HT-29 (cell line): ENCODE measurements around the gene LRRC71. TPM values are rescaled to one million over a fixed set of nuclear protein-coding genes. Genes with fewer than 3 reads are reported as not detected.

Source experiments
- small RNA-seq: library from RNA; depleted of rRNA; stranded (forward); fragments of <200 nt; gene quantifications from one replicate; pipeline ENCODE3, GENCODE V24; 2014
- total RNA-seq: library from RNA; depleted of rRNA; stranded (reverse); fragments of >200 nt; shearing (Covaris generic); gene quantifications from 2 replicates; pipeline ENCODE4 v1.2.3, GENCODE V29; 2014; rRNA removed

Gene LRRC71
- total RNA-seq, 1 experiment from 2014 or later: not detected

Small RNA genes within 50 kb of the gene (small RNA-seq; reads per million reads assigned to genes)
- gene MIR765: not detected

Other genes starting within 250 kb of the LRRC71 start
- 0.31 and 0.44 TPM in 2 replicates for gene NES, start 243.2 kb upstream of the LRRC71 start, total RNA-seq
- gene CRABP2, start 215.0 kb upstream of the LRRC71 start, total RNA-seq: 289 and 312 TPM in 2 replicates
- 30.0 and 30.3 TPM in 2 replicates for gene METTL25B, start 192.2 kb upstream of the LRRC71 start, total RNA-seq
- 30.8 and 33.2 TPM in 2 replicates for gene ISG20L2, start 191.9 kb upstream of the LRRC71 start, total RNA-seq
- gene MRPL24, start 179.5 kb upstream of the LRRC71 start, total RNA-seq: 111 and 115 TPM in 2 replicates
- 490 and 566 TPM in 2 replicates for gene HDGF, start 169.0 kb upstream of the LRRC71 start, total RNA-seq
- 61.1 and 61.2 TPM in 2 replicates for gene PRCC, start 153.1 kb upstream of the LRRC71 start, total RNA-seq
- gene SH2D2A, start 103.8 kb upstream of the LRRC71 start, total RNA-seq: 5.4 and 11.3 TPM in 2 replicates
- gene INSRR, start 61.5 kb upstream of the LRRC71 start, total RNA-seq: 0.03 TPM in 1 of 2 replicates, not detected in the other
- gene NTRK1, start 59.8 kb upstream of the LRRC71 start, total RNA-seq: not detected in 2 replicates
- 1.2 and 1.4 TPM in 2 replicates for gene PEAR1, start 26.9 kb upstream of the LRRC71 start, total RNA-seq
- gene ARHGEF11, start 125.1 kb downstream of the LRRC71 start, total RNA-seq: 24.9 and 28.6 TPM in 2 replicates
- gene ETV3L, start 179.2 kb downstream of the LRRC71 start, total RNA-seq: not detected in 2 replicates
- gene ETV3, start 217.8 kb downstream of the LRRC71 start, total RNA-seq: 8.9 and 9.5 TPM in 2 replicates